PC-9 (cell line): ENCODE data around the gene TTC39C.

Experiments
- EZH2 ChIP-seq: fragments of 200-600 bp; sonication (generic); IDR thresholded peaks from 2 replicates; pipeline ENCODE4 v1.8.0; 2017; ENCODE audit warnings: antibody characterized with exemption, low read depth
- TF ChIP-seq, protein P1 (sequence below): fragments of 200-600 bp; sonication (generic); conservative IDR thresholded peaks from 2 replicates; pipeline ENCODE4 v1.6.1; 2017; ENCODE audit warnings: mixed run types, antibody characterized with exemption, mild to moderate bottlenecking, moderate library complexity

DNA sequence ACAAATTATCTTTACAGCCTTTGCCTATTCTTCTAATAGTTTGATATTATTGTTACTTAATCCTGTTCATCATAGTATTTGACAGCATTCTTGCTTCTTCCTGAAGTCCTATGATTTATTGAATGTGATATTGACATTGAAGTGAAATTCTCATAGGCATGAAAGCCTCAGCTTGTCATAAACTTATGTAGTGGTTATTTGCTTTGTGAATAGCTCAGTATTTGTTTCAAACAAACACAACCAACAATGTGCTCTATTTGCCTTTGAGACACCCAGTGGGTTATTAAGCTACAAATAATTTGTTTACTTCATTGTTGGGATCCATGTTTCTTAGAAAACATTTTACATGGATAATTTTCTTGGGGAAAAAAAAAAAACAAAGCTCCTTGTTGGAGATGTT, 57.2 kb downstream of the TTC39C start:
- TF ChIP-seq, protein P1, sequence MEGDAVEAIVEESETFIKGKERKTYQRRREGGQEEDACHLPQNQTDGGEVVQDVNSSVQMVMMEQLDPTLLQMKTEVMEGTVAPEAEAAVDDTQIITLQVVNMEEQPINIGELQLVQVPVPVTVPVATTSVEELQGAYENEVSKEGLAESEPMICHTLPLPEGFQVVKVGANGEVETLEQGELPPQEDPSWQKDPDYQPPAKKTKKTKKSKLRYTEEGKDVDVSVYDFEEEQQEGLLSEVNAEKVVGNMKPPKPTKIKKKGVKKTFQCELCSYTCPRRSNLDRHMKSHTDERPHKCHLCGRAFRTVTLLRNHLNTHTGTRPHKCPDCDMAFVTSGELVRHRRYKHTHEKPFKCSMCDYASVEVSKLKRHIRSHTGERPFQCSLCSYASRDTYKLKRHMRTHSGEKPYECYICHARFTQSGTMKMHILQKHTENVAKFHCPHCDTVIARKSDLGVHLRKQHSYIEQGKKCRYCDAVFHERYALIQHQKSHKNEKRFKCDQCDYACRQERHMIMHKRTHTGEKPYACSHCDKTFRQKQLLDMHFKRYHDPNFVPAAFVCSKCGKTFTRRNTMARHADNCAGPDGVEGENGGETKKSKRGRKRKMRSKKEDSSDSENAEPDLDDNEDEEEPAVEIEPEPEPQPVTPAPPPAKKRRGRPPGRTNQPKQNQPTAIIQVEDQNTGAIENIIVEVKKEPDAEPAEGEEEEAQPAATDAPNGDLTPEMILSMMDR = no peak
- TF ChIP-seq EZH2 = no peak
